Suppressor macrophage treated with lipopolysaccharide for 1 hour (primary cell): ENCODE results near the gene SPIN1.

Experiments
- DNase-seq, 3 donors: peaks; one replicate each; pipeline ENCODE4 v3.0.0-alpha.2; 2020 to 2022

SPIN1 gene

GRCh38 chr9:88388886-88389605 lies 802 bp downstream of the SPIN1 start:
- DNase-seq: peak; percentile 71 to 86 (median 72)

GRCh38 chr9:88390371-88390990 lies 2.2 kb downstream of the SPIN1 start:
- no peak for DNase-seq

DNA sequence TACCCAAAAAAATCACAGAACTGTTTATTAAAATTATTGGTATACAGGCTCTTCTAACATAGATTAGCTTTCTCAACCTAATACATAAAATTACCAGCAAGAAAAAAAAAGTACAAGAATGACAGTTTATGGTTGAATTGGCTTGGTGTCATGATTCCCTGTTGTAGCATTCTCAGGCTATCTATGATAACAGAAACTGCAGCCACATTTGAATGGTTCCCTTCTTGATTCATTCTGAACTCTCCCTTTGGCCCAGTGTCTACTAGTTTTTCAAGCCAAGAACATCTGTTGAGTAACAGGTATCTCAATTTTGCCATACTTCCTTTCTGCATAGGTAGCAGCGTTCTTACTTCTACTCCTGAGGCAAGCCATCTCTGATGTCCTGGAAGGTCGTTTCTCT lies 3.0 kb downstream of the SPIN1 start:
- no peak for DNase-seq

DNA sequence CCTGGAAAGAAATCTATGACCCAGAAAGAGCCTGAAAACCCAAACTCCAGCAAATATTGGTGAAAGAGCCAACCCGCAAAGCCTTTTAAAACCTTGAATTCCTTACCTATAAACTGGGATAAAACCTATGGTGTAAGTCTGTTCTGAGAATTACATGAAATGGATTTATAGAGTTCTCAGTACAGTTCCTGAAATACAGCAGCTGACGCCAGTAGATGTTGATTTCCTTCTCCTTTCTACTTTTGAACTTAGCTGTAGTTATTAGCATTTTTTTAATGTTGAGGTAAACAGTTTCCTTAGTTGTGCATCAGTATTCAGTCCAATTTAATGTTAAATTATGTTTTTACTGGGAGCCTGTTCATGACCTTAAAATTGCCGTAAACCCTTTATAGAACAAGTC lies 3.7 kb downstream of the SPIN1 start:
- DNase-seq: peak; percentile 14 to 48 (median 33)

DNA sequence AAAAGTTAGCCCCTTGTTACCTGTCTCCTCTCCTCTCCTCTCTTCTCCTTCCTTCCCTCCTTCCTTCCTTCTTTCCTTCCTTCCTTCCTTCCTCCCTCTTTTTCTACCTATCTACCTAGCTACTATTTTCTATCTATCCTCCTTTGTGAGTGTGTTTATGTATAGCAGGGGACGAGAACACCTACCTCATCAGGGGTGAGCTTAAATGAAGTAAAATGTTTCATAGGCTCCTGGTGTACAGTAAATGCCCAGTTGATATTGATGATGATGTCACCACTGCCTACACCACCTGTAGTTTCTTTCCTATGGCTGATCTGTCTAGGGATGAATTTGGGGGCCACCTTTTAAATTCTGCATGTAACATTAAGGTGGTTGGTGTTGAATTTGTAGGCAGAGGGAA lies 4.3 kb downstream of the SPIN1 start:
- no peak for DNase-seq

DNA sequence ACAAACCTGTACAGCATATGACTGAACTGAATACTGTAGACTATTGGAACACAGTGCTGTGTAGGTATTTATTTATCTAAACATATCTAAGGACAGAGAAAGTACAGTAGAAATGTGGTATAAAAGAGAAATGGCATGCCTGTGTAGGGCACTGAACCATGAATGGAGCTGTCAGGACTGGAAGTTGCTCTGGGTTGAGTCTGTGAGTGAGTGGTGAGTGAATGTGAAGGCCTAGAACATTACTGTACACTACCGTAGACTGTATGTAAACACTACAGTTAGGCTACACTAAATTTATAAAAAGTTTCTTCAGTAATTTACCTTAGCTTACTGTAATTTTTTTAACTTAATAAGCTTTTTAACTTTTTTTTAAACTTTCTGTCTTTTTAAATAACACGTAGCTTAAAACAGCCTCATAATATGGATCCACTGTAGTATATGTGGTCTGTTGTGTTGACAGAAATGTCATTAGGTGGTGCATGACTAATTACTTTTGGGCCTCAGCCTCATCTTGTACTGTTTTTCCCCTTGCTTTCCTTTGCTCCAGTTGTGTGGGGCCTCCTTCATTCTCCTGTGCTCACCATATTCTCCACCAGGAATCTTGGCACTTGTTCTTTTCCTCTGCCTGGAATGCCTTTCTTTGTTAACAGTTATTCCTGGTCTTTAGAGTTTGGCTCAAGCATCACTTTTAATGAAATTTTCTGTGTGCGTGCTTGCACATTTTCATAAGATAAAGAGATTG lies 8.8 kb downstream of the SPIN1 start:
- DNase-seq: no peak

DNA sequence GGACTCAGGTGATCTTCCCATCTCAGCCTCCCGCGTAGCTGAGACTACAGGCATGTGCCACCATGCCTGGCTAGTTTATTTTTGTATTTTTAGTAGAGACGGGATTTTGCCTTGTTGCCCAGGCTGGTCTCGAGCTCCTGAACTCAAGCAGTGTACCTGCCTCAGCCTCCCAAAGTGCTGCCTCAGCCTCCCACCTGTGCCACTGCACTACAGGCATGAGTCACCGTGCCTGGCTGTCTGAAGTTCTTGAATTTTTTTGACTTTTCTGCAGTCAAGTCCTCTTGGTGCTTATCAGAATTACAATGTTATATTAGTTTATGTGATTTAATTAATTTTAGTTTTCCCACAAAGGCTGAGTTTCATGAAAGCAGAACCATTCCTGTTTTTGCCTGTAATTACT lies 9.8 kb downstream of the SPIN1 start:
- DNase-seq: no peak

GRCh38 chr9:88399966-88400365 lies 11.7 kb downstream of the SPIN1 start:
- DNase-seq: no peak

- no peak for DNase-seq
Observed at GRCh38 chr9:88403340-88403739, 15.1 kb downstream of the SPIN1 start.

DNA sequence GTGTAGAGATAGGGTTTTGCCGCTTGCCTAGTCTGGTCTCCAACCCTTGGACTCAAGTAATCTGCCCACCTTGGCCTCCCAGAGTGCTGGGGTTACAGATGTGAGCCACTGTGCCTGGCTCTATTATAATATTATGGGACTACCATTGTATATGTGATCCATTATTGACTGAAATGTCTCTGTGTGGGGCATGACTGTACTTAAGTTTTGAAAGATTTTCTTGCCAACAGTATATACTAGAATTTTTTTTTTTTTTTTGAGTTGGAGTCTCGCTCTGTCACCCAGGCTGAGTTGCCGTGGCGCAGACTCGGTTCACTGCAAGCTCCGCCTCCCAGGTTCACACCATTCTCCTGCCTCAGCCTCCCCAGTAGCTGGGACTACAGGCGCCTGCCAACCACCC lies 17.8 kb downstream of the SPIN1 start:
- DNase-seq: no peak

DNA sequence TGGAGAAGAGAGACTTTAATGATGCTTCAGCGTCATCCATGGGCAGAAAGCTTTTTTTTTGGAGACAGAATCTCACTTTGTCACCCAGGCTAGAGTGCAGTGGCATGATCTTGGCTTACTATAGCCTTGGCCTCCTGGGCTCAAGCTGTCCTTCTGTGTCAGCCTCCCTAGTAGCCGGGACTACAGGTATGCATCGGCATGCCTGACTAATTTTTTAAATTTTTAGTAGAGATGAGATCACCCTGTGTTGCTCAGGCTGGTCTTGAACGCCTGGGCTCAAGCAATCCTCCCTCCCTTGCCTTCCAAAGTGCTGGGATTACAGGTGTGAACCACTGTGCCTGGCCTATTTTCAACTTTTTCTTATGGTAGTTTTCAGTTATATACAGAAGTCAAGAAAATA lies 23.2 kb downstream of the SPIN1 start:
- DNase-seq: no peak

- no peak for DNase-seq
Observed at GRCh38 chr9:88414298-88414697, 26.1 kb downstream of the SPIN1 start.

DNA sequence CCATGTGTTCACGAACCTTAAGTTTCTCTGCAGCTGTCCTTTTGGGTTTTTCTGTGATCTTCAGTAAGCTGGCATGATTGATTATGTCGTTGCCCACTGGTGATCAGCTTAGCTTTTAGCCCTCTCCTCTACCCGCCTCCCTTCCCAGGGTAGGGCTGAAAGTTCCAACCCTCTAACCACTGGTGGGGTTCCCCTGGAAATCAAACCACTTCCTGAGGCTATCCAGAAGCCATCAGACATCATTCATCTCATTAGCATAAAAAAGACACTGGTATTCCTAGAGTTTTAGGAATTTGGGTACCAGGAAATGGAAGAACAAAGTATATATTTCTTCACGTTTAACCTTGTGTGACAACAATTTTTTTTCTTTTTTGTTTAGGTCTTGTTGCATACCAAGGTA lies 29.8 kb downstream of the SPIN1 start:
- no peak for DNase-seq

- no peak for DNase-seq
Observed at GRCh38 chr9:88418715-88419540, 30.7 kb downstream of the SPIN1 start.

- no peak for DNase-seq
Observed at GRCh38 chr9:88420227-88420626, 32.0 kb downstream of the SPIN1 start.

DNA sequence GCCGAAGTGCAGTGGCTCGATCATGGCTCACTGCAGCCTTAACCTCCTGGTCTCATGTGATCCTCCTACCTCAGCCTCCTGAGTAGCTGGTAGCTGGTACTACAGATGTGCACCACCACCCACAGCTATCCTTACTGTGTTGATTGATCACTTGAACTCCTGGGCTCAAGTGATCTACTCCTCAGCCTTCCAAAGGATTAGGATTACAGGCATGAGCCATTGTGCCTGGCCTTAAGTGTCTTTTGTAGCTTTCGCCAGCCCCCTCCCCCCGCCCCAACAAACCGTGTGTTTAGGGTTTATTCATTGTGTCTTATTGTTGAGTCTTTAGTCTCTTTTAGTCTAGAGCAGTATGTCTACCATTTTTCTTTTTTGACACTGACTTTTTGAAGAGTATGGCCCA lies 33.1 kb downstream of the SPIN1 start:
- DNase-seq: no peak

GRCh38 chr9:88425538-88425950 lies 37.3 kb downstream of the SPIN1 start:
- peak; percentile 65 to 76 (median 72) for DNase-seq

DNA sequence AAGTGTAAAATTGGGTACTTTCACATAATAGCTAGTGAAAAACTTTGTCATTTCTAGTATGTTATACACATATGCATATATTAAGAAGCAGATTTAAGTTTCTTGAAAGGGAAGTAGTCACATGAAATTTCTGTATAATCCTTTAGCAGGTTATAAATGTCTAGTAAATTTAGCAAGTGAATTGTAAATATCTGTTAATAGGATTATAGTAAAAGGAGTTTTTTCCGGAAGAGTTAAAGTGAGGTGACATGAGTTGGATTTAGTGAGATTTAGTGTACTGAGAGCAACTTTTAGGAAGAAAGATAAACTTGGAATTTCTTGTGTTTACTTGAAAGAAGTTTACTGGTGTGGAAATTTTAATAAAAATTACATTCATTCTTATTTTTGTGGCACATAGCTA lies 38.4 kb downstream of the SPIN1 start:
- no peak for DNase-seq

- no peak for DNase-seq
Observed at GRCh38 chr9:88429595-88430430, 41.6 kb downstream of the SPIN1 start.

DNA sequence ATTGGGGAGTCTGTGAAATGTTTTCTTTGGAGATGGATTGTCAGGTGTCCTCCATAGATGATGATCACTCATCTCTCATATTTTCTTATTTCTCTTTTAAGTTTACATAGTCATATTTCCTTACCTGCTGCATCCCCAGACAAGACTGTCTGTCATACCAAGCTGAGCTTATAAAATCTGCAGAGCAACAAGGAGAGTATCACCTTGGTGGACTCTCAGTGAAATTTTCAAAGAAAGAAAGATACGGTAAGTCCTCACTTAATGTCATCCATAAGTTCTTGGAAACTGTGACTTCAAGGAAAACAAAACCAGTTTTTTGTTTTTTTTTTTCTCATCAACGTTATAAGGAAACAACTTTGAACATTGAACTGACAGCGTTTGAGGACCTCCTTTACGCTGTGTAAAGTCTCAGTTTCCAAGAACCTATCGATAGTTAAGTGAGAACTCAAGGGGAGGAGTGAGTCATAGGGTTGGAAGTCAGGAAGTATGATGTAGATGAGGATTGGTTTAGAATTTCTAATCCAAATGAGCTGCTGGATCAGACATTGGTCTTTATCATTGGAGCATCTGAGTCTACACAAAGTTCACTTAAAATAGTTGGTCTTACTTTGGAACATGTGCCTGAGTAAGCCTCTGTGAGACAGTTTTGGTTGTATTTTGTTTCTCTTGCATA lies 45.5 kb downstream of the SPIN1 start:
- DNase-seq: no peak

- no peak for DNase-seq
Observed at GRCh38 chr9:88435336-88435735, 47.1 kb downstream of the SPIN1 start.

DNA sequence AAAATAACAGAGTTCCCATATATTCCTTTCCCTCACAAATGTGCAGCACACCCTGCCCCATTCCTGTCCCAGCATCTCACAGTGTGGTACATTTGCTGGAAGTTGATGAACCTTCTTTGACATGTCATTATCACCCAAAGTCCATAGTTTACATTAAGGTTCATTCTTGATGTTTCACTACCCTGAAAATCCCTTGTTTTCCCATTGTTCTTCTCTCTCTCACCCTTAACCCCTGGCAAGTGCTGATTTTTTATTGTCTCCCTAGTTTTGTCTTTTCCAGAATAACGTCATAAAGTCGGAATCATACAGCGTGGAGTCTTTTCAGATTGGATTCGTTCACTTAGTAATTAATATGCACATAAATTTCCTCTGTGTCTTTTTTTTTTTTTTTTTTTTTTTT lies 48.1 kb downstream of the SPIN1 start:
- no peak for DNase-seq
